GM13977 (cell line): ENCODE results near the gene NKPD1.
A peak's percentile ranks its signal among the peaks of the same experiment; 100 is the strongest.

Experiments
- DNase-seq: peaks from one replicate; pipeline ENCODE4 v3.0.0; 2012; ENCODE audit warnings: low spot score
- in situ Hi-C: fragments of 300-500 bp; cut with MboI; formaldehyde crosslinking; loops from one replicate; pipeline ENCODE4 v1.12.0; 2022; ENCODE audit warnings: low sequenced_read_pairs, low pct_unique_long_range_greater_than_20kb, mixed read lengths, inconsistent platforms; ENCODE audit not compliant: unreplicated experiment
- TF ChIP-seq, protein P1 (sequence below): IDR thresholded peaks from 2 replicates; pipeline ENCODE4 v1.5.1; 2012; ENCODE audit warnings: mild to moderate bottlenecking, control low read depth; ENCODE audit not compliant: insufficient read depth; ENCODE audit errors: extremely low read depth, missing control alignments

Gene NKPD1

DNA sequence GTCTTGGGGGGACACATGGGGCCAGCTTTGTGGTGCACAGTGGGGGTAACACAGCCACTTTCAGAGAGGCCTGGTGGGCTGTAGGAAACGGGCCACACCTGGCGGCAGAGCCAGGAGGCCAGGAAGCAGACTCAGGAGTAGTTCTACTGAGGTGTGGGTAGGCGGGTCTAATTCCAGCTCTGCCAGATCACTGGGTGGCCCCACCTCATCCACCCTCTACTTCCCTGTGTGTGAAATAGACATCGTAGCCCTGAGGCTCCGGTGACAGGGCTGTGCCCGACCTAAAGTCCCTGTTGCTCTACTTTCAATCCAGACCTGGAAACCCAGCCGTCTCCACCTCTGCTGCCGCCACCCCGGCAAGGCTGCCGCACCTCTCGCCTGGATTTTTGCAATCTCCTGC, 4.0 kb downstream of the NKPD1 start:
- TF ChIP-seq, protein P1, sequence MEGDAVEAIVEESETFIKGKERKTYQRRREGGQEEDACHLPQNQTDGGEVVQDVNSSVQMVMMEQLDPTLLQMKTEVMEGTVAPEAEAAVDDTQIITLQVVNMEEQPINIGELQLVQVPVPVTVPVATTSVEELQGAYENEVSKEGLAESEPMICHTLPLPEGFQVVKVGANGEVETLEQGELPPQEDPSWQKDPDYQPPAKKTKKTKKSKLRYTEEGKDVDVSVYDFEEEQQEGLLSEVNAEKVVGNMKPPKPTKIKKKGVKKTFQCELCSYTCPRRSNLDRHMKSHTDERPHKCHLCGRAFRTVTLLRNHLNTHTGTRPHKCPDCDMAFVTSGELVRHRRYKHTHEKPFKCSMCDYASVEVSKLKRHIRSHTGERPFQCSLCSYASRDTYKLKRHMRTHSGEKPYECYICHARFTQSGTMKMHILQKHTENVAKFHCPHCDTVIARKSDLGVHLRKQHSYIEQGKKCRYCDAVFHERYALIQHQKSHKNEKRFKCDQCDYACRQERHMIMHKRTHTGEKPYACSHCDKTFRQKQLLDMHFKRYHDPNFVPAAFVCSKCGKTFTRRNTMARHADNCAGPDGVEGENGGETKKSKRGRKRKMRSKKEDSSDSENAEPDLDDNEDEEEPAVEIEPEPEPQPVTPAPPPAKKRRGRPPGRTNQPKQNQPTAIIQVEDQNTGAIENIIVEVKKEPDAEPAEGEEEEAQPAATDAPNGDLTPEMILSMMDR: no peak
- DNase-seq: no peak
- in situ Hi-C loops: no loop called here

DNA sequence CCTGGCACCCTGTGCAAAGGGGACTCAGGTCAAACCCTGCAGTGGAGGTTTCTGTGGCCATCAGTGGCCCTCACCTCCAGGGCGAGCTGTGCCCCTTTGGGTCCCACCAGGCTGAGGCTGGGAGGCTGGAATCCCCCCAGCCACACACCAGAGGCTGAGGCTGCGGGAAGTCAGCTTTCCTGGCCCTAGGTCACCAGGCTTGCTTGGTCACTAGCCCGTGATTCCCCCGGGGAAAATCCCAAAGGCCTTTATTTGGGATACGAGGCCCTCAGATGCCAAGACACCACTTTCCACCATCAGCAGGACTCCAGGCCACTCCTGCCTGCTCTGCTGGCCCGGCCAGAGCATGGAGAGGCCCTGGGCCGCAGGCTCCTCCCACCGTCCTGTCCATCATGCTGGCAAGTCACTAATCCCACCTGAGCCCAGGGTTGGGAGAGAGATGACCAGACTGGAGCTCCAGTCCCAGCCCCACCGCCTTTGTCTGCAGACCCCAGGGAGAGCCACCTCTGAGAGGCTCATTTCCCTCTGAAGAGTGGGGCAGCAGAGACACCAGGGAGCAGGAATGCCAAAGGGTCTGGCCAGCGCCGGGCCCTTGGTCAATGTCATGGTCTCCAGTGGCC, 4.7 kb downstream of the NKPD1 start:
- in situ Hi-C loops: no loop called here
- TF ChIP-seq, protein P1: no peak
- peak; percentile 18 for DNase-seq

DNA sequence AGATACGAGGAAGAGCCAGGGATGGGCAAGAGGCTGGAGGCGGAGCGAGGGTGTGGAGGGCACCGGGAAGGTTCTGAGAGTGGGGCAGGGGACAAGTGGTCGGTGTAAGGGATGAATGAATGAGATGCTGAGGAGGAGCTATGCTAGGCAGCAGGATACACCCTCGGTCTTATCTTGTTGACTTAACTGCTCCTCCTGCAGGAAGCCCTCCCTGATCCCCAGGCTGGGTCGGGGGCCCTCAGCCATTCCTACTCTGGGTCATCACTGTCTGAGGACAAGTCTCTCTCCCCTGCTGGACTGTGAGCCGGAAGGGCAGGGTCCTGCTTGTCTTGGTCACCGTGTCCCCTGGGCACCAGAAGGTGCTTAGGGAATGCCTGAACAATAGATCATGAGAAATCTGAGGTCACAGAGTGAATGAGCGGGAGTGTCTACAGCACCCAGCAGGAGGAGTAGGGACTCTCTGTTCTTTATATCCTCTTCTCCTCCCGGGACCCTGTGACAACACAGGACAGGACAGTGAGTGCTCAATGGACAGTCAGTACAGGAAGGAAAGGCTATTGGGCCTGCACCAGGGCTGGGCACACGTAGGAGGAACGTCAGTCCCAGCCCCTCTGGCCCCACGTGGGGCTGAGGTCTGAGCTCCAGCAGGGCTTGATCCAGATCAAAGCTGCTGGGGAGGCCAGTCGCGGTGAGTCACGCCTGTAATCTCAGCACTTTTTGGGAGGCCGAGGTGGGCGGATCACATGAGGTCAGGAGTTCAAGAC, 6.5 kb downstream of the NKPD1 start:
- peak; percentile 40 for DNase-seq
- in situ Hi-C loops: no loop called here
- TF ChIP-seq, protein P1: no peak

DNA sequence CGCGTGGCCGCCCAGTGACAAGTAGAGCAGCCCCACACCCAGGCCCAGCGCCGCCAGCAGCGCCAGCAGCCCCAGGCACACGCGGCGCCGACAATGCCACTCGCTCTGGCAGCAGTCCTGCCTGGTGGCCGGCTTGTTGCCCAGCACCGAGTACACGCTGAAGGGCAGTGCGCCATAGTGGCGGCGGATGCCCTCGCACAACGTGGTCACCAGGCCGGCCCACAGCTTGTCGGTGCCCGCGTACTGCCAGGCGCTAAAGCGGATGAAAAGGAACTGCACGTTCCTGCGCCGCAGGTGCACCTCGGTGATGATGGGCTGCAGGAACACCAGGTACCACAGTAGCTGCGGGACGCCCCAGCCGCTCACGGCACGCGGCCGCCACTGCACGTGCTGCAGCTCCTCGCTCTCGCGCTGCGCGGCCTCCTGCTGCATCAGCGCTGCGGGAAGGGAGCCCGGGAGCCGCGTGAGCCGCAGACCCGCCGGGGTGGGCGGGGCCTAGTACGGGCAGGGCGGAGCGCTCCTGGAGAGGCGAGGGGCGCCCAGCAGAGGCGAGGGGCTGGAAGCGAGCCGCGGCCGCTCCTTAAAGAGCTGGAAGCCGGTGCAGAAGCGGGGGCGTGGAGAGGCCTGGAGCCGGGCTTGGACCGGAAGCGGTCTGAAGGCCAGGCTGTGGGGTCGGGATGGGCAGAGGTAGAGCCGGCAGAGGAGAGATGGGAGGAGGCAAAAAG, 7.3 kb downstream of the NKPD1 start:
- DNase-seq: peak; percentile 54
- TF ChIP-seq, protein P1: no peak
- in situ Hi-C loops: no loop called here

DNA sequence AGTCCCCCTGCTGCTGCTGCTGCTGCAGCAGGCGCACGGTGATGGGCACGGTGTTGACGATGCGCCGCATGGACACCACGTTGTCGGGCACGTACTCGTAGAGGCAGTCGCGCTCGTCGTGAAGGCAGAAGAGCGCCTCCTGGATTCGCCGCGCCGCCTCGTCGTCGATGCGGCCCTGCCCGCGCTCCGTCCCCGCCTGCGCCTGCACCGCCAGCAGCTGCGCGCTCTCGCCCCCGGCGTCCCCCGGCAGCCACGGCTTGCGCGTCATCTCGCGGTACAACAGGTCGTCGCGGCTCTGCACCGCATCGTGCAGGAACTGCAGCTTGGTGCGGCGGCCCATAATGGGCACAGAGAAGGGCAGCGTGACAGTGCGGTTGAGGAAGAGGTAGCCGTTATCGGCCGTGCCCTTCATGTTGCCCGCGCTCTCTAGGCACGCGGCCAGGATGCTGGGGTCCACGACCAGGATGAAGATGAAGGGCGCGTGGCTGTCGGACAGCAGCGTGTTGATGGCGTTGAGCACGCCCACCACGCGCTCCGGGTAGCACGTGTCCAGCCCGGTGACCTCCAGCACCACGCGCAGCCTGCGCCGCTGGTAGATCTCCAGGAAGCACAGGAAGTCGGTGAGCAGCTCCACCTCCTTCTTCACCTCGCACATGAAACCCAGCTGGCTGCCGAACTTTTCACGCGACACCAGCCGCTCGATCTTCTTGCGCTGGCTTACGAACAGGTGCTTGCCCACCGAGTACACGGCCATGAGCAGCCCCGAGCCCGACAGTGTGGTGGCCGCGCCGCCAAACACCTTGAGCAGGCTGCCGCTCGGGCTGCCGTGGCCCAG, 8.1 kb downstream of the NKPD1 start:
- DNase-seq: peak; percentile 75
- in situ Hi-C loops: no loop called here
- TF ChIP-seq, protein P1: peak; percentile 20
